NCI-H69 (cell line): ENCODE results near the gene IGF2.

Source experiments
- DNase-seq: peaks from one replicate; lab custom pipeline; 2025; lab: John Stamatoyannopoulos, UW

The IGF2 gene

DNA sequence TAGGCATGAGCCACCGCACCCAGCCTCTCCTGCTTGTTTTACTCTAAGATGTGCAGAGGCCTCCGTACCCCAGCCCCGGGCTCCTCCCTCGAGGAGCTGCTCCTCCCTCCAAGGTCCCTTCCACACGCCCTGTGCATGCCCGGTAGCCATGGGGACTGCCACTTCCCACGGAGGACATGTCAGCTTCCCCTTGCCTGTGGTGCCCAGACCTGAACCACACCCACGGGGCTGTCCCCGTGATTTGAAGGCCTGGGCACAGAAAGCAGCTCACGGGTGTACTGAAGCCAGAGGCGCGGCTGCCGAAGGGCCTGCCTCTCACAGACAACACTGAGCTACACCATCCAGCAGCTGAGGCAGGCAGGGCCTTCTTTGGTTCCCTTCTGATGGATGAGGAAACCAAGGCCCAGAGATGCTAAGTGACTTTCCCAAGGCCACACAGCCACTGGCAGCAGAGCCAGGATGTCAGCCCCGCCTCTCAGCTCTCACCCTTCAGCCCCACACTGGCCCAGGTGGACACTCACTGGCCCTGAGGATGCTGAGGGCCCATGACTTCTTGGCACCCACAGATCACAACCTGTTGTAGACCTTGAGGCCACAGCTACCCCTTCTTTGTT, 14.5 kb upstream of the IGF2 start:
- no peak for DNase-seq

GRCh38 chr11:2151500-2152257, 12.5 kb upstream of the IGF2 start:
- DNase-seq: peak; percentile 87

DNA sequence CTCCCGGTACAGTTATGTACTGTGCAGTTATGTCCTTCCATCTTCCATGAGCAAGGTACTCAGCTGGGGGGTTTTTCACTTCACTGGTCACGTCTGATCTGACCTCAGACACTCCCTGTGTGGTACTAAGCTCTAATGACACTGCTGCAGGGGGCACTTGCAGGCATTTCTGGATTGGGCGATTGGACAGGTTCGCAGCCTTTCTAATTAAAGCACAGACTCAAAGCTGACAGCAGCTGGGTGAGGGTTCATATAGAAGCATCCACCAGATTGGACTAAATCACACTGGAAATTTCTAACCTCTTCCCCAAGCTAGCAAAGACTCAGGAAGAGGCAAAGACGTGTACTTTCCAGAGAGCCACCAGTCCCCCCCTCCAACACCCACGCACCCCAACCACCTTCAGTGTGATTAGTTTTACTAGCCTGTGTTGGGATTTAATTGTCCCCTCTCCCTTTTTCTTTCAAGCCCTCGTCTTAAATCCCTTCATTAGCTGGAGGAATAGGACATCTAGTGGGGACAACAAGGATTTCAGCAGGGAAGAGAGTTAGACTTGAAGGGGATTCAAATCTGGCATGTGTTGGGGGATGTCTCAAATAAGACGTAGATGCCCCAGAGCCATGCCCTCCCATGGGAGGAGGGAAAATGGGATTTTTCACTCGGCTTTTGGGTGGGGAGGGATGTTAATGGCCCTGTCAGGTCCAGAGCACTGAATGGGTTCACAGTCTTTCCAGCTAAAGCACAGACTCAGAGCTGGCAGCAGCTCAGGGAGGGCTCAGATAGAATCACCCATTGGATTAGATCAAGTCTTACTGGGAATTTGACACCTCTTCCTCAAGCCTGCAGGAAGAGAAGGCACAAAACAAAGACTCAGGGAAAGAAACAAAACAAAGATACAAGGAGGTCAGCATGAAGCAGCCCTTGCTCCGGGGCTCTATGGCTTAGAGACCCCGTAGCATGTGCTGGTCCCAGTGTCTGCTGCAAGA, 11.0 kb upstream of the IGF2 start:
- DNase-seq: peak; percentile 76

GRCh38 chr11:2149460-2149859, 10.3 kb upstream of the IGF2 start:
- no peak for DNase-seq

- no peak for DNase-seq
Measured at GRCh38 chr11:2148595-2148994, 9.4 kb upstream of the IGF2 start.

DNA sequence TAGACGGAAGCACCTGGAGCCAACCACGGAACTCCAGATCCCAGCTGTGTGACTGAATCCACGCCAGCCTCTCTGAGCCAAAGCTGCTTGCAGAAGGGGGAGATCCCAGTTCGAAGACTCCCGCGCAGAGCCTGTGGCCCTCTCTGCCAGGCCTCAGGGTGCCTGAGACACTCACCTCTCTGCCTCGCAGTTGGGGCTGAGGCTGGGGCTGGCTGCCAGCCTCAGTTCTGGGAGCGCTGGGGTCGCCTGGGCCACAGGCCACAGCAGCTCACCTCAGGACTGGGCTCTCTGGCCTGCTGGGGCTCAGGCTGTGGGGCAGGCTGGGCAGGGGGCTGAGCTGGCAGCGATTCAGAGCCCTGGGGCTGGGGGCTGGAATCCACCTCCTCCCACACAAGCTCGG, 8.2 kb upstream of the IGF2 start:
- no peak for DNase-seq

DNA sequence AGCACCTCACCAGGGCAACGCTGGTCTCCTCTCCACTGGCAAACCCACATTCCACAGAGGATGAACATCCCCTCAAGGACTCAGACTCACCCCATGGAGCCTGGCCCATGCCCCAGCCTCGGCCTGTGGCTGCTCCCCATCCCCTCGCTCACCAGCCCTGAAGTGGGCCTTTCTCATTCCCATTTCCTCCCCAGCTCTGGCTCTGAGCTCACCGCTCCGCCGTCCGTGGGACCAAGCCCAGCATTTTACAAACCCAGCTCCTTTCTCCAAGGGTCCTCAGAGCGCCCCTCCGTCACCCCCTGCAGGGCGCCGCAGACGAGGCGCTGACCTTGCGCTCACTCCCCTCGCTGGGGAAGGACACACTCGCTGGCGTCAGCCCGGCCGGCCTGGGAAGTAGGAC, 6.9 kb upstream of the IGF2 start:
- no peak for DNase-seq

DNA sequence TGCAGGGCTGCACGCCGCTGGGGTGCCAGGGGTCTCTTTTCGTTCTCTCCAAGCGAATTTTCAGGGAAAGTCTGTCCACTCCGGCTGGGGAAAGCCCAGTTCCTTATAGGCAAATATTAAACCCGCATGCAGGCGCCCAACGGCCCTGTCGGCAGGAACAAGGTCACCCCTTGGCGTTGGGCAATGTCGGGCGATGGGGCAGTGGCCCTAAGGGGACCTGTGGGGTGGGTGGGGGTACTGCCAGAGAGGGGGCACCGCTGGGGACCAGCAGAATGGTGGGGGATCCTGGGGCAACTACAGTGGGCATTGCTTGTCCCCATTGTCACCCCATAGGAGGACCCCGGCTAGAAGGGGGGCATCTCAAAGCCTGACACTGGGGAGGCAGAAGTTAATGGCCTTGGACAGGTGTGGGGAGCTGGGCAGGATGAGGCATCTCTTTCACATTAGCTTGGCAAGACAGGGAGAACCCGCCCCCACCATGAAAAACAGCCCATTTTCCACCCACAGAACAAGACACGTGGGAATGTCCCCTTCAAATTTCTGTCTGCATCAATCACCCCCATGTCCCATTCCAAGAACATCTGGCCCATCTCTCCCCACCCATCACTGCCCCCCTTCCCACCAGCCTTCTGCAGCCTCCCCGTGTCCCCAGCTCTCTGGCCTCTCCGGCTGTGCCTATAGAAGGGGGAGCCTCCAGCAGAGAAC, 5.5 kb upstream of the IGF2 start:
- no peak for DNase-seq

DNA sequence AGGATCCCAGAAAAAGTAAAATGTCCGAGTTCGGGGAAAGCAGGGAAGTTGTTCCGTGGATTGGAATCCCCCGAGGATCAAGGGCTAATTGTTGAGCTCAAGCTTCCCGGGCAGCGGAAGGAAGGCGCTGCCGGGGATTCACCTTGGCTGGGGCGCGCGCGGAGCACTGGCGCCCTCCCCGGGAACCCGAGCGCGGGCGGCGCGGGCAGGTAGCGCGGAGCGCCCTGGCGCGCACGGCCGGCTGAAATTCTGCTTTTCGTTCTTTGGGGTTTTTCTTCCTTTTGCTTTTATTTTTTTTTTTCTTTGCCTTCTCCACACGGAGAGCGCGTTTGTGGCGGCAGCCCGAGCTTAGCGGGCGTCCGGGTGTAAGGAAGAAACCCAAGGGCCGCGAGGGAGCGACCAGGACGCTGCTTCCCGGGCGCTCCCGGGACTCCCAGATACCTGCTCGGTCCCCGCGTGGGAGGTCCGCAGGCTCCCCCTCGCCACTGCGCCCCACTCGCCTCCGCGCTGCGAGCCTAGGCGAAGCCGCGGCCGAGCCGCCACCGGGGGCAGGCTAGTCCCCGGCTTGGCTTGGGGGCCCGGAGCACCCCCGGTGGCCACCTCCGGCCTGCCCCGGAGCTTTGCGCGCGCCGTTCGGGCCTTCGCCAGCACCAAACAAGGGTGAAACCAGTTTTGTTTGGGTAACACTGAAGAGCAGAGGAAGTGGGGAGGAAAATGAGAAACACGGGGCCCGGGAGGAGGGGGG, 4.8 kb upstream of the IGF2 start:
- DNase-seq: peak; percentile 59

DNA sequence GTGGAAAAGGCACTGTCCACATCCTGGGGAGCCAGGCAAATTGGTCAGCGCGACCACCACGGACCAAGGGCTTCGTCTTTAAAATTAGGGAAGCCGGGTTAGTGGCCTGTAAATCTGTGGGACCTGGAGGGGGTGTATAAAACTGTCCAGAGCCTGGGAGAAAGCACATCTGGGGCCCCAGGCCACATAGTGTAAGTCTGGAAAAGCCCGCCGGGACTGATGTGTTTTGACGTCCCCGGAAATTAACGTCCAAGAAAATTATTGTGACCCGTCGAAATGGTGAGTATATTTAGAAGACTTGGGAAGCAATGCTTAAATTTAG, 4.2 kb upstream of the IGF2 start:
- DNase-seq: no peak

DNA sequence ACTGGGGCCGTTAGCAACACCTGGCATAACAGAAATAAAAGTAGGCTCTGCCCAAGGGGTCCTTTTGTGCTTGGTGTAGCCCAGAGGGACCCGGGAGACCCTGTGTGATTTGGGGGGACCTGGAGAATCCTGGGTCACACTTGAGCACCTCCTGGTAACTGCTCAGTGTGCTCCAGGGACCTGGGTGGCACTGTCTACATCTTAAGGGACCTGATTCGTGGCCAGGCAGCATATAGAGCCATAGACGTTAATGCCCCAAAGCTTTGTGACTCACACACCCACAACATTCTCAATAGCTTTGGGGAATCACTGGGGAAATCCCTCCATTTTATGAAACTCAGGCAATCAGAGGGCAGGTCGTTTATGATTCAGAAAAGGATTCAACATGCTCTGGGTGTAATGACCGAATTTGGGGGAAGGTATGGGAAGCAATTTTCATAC, 3.6 kb upstream of the IGF2 start:
- peak; percentile 27 for DNase-seq

DNA sequence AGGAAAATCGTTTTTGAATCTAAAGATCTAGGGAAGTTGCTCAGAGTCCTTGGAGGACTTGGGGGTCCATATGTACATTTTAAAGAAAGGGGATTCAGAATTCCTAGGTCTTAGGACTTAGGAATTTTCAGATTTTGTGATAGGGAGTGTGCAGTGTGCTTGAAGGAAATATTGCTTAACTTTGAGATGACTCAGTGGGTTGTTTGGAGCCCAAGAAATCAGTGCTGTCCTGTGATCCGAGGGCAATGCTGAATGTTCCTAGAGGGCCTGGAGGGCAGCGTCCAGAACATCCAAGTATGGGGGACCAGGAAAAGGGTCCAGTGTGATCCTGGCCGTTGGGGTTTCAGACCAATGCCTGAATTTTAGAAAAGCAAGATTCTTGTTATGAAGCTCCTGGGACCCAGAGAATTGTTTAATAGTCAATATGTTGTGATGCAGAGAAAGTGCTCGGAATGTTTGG, 3.1 kb upstream of the IGF2 start:
- no peak for DNase-seq

GRCh38 chr11:2140411-2141400, 1.5 kb upstream of the IGF2 start:
- DNase-seq: peak; percentile 48

DNA sequence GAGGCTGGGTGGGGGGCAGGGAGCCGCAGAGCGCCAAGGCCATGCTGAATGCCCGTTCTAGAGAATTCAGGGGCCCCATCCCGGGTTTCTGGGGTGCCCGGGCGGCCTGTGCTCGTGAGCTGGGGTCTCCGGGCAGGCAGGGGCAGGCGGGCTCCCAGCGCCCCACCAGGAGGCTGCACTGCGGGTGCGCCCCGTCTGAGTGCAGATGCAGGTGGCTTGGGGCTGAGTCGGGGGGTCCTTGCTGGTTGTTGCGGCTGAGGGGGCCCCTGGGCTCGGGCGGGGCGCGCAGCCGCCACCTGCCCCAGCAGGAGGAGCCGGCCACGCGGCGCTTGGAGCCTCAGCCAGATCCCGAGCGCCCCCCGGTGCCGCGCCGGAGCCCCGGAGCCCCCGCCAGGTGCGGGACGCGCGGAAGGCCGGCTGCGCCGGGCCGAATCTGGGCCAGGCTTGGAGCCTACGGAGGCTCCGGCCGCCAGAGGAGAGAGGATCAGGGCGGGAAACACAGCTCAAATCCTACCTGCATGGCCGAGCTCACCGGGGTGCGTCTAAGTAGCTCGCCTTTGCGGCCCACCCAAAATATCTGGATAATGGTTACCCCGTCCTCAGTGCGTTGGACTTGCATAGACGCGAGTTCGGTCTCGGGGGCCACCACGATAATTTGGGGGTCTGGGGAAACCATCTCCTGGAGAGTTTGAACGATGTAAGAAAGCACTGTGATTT, 590 bp upstream of the IGF2 start:
- peak; percentile 65 for DNase-seq

GRCh38 chr11:2138431-2139122, 612 bp downstream of the IGF2 start:
- peak; percentile 87 for DNase-seq

DNA sequence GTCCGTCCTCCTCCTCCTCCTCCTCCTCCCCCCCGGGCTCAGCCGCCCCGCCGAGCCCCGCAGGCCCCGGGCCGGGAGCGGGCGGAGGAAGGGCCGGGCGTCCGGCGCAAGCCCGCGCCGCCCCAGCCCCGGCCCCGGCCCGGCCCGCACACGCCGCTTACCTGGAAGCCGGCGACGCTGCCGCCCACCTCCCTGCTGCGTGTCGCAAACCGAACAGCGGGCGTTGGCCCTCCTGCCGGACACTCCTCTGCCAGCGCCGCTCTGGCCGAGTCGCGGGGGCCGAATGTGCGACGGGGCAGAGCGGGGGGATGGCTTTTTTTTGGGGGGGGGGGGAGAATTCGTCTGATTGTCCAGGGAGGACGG, 1.1 kb downstream of the IGF2 start:
- DNase-seq: peak; percentile 68

DNA sequence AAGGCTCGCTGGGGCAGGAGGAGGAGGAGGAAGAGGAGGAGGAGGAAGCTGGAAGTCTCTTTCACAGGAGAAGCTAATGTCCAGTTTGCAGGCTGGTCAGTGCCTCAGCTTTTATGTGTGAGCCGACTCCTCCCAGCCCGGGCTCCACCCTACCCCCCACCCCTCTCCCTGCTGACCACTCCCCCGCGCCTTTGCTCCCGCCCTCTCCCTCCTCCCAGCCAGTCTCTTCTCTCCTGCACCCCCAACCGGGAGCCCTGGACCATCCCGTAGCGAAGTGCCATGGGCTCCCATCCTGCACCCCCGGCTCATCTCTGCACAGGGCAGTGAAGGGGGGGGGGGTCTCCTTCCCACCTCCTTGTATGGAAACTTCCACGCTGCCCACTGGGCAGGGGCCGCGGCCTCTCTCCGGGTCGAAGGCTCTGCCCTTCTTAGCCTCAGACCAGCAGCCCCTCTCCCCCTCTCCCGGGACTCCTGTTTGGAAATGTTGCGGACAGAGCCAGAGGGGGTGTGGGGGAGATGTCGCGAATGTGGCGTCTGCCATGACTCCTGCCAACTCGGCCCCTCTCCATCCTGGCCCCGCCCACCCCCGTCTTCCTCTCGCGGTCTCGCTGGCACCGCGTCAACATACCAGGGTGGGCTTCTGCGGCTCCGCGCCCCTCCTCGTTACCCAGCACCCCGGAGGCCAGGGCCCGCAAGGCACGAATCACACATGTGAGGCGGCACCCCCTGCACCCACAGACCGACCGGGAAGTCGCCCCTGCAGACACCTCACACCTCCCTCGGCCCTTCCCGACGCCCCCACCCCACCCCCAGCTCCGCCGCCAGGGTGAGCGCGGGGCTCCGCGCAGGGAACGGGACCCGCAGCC, 1.8 kb downstream of the IGF2 start:
- peak; percentile 74 for DNase-seq

- DNase-seq: no peak
Measured at GRCh38 chr11:2136952-2137201, 2.3 kb downstream of the IGF2 start.
